ENCODE measurements around the gene YARS2.
"Not testable (repeated sequence)": the region's sequence is repeated elsewhere in the genome, so short reads cannot be mapped to it uniquely, and the experiment has no call there.

YARS2 gene

GRCh38 chr12:32708926-32709325, 46.8 kb downstream of the YARS2 start:
- H3K4me3 ChIP-seq (ENCODE audit: low read depth, low read length) = no peak overlapping the region
- no peaks in the 10 kb centered on the region for H3K4me1 ChIP-seq (ENCODE audit: control insufficient read depth, insufficient read depth, low read length)
- no peak overlapping the region for H3K9ac ChIP-seq (ENCODE audit: low read depth, low read length)
- no peaks in the 10 kb centered on the region for H3K9me3 ChIP-seq (ENCODE audit: control insufficient read depth, insufficient read depth, low read length)
- no peak overlapping the region for H3K27ac ChIP-seq (ENCODE audit: low read depth, low read length)
- H3K36me3 ChIP-seq (ENCODE audit: control insufficient read depth, insufficient read depth, low read length) = peaks cover 73% of the 10 kb centered on the region
- no peaks in the 10 kb centered on the region for H3K27me3 ChIP-seq (ENCODE audit: control insufficient read depth, insufficient read depth, low read length)

DNA sequence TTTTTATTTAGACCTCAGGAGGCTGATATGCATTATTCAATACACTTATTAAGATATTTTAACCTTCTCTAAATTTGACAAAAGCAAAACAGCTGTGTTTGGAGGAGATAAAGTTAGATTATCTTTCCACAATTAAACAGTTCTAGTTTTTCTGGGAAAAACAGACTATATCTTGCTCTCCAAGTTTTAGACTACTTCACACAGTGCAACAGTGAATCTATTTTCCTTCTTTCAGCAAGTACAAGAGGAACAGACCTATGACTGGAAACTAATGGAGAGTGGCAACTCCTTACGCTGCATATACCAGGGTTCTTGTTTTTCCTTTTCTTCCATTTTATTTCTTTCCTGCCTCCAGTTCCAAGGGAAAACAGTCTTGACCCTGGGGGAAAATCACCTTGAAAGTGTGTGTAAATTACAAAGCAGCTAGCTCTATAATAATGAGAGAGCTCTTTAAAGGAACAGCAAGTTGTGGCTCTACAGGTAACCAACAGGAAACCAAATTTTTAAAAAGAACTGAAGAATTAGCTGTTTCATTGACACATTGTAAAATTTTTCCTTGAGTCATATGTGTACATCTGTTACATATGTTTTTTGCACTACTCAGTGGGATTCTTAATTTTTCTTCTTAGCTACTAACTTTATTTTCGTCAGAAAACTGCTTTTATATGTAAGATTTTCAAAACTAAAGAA, 49.2 kb downstream of the YARS2 start:
- Histone ChIP-seq H3K4me3 (ENCODE audit: low read depth, low read length) (no peak overlapping the region), H3K4me1 (ENCODE audit: control insufficient read depth, insufficient read depth, low read length) (no peaks in the 10 kb centered on the region), H3K36me3 (ENCODE audit: control insufficient read depth, insufficient read depth, low read length) (peaks cover 64% of the 10 kb centered on the region), H3K9me3 (ENCODE audit: control insufficient read depth, insufficient read depth, low read length) (no peaks in the 10 kb centered on the region), H3K9ac (ENCODE audit: low read depth, low read length) (no peak overlapping the region), H3K27me3 (ENCODE audit: control insufficient read depth, insufficient read depth, low read length) (no peaks in the 10 kb centered on the region), H3K27ac (ENCODE audit: low read depth, low read length) (no peak overlapping the region)

GRCh38 chr12:32705783-32706182, 49.9 kb downstream of the YARS2 start:
- no peak overlapping the region for H3K27ac ChIP-seq (ENCODE audit: low read depth, low read length)
- H3K4me3 ChIP-seq (ENCODE audit: low read depth, low read length) = no peak overlapping the region
- H3K9me3 ChIP-seq (ENCODE audit: control insufficient read depth, insufficient read depth, low read length) = no peaks in the 10 kb centered on the region
- no peaks in the 10 kb centered on the region for H3K27me3 ChIP-seq (ENCODE audit: control insufficient read depth, insufficient read depth, low read length)
- H3K36me3 ChIP-seq (ENCODE audit: control insufficient read depth, insufficient read depth, low read length) = peaks cover 60% of the 10 kb centered on the region
- H3K9ac ChIP-seq (ENCODE audit: low read depth, low read length) = no peak overlapping the region
- no peaks in the 10 kb centered on the region for H3K4me1 ChIP-seq (ENCODE audit: control insufficient read depth, insufficient read depth, low read length)

DNA sequence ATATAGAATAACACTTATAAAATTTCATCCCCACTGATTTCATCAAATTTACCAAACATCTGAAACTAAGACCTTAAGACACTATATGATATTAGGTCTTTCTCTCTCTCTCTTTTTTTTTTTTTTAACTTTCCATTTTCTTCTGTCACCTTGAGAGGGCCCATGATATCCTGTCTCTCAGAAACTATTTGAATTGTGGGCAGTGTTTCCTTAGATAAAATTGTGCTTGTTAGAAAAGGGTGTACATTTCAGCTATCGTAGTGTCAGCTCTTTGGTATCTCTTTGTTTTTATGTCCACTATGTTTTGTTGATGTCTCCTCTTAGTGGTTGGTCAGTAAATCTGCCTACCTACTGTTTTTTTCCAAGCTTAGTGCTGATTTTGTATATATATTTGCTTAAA, 52.8 kb downstream of the YARS2 start:
- H3K27ac ChIP-seq (ENCODE audit: low read depth, low read length) = no peak overlapping the region
- peaks cover 35% of the 10 kb centered on the region for H3K36me3 ChIP-seq (ENCODE audit: control insufficient read depth, insufficient read depth, low read length)
- H3K9me3 ChIP-seq (ENCODE audit: control insufficient read depth, insufficient read depth, low read length) = no peaks in the 10 kb centered on the region
- peaks cover 3% of the 10 kb centered on the region; the same call in 1 of the 2 replicates for H3K4me1 ChIP-seq (ENCODE audit: control insufficient read depth, insufficient read depth, low read length)
- H3K4me3 ChIP-seq (ENCODE audit: low read depth, low read length) = no peak overlapping the region
- H3K27me3 ChIP-seq (ENCODE audit: control insufficient read depth, insufficient read depth, low read length) = no peaks in the 10 kb centered on the region
- no peak overlapping the region for H3K9ac ChIP-seq (ENCODE audit: low read depth, low read length)

DNA sequence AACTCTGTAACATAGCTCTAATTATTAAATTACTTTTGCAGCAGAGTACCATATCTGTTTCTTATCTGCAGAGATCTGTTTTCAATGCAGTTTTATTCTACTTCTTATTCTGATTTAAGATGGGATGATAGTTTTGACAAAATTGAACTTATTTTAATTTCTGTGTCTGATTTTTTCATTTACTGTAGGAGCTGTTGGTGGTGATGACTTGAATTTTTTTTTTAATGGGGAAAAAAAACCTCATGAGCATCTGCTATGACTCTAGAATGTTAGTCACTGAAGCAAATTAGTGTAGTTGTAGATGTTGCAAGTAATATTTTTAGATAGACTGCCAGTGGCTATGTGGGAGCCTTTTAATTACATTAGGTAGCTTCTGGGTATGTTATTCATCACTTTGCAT, 53.2 kb downstream of the YARS2 start:
- H3K9ac ChIP-seq (ENCODE audit: low read depth, low read length) = no peak overlapping the region
- peaks cover 35% of the 10 kb centered on the region for H3K36me3 ChIP-seq (ENCODE audit: control insufficient read depth, insufficient read depth, low read length)
- no peak overlapping the region for H3K4me3 ChIP-seq (ENCODE audit: low read depth, low read length)
- H3K9me3 ChIP-seq (ENCODE audit: control insufficient read depth, insufficient read depth, low read length) = no peaks in the 10 kb centered on the region
- H3K27me3 ChIP-seq (ENCODE audit: control insufficient read depth, insufficient read depth, low read length) = no peaks in the 10 kb centered on the region
- H3K4me1 ChIP-seq (ENCODE audit: control insufficient read depth, insufficient read depth, low read length) = peaks cover 7% of the 10 kb centered on the region; the same call in 1 of the 2 replicates
- H3K27ac ChIP-seq (ENCODE audit: low read depth, low read length) = no peak overlapping the region

DNA sequence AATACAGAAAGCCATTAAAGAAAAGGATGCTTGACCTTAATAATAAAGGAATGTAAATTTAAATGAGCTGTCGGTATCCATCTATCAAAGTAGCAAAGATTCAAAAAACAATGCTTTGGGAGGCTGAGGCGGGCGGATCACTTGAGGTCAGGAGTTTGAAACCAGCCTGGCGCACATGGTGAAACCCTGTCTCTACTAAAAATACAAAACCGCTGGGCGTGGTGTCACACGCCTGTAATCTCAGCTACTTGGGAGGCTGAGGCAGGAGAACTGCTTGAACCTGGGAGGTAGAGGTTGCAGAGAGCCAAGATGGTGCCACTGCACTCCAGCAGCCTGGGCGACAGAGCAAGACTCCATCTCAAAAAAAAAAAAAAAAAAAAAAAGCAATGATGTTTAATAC, 56.3 kb downstream of the YARS2 start:
- H3K4me1 ChIP-seq (ENCODE audit: control insufficient read depth, insufficient read depth, low read length); H3K9me3 ChIP-seq (ENCODE audit: control insufficient read depth, insufficient read depth, low read length); H3K9ac ChIP-seq (ENCODE audit: low read depth, low read length); H3K27ac ChIP-seq (ENCODE audit: low read depth, low read length); H3K4me3 ChIP-seq (ENCODE audit: low read depth, low read length); H3K27me3 ChIP-seq (ENCODE audit: control insufficient read depth, insufficient read depth, low read length): not testable (repeated sequence)
- H3K36me3 ChIP-seq (ENCODE audit: control insufficient read depth, insufficient read depth, low read length) = peaks cover 17% of the 10 kb centered on the region

- H3K27ac ChIP-seq (ENCODE audit: low read depth, low read length) = no peak overlapping the region
- H3K27me3 ChIP-seq (ENCODE audit: control insufficient read depth, insufficient read depth, low read length) = no peaks in the 10 kb centered on the region
- no peak overlapping the region for H3K9ac ChIP-seq (ENCODE audit: low read depth, low read length)
- peaks cover 14% of the 10 kb centered on the region for H3K36me3 ChIP-seq (ENCODE audit: control insufficient read depth, insufficient read depth, low read length)
- no peaks in the 10 kb centered on the region for H3K9me3 ChIP-seq (ENCODE audit: control insufficient read depth, insufficient read depth, low read length)
- H3K4me3 ChIP-seq (ENCODE audit: low read depth, low read length) = no peak overlapping the region
- H3K4me1 ChIP-seq (ENCODE audit: control insufficient read depth, insufficient read depth, low read length) = peaks cover 7% of the 10 kb centered on the region; the same call in 1 of the 2 replicates
Measured at GRCh38 chr12:32698285-32698684, 57.4 kb downstream of the YARS2 start.

- Histone ChIP-seq H3K36me3 (ENCODE audit: control insufficient read depth, insufficient read depth, low read length) (peaks cover 7% of the 10 kb centered on the region), H3K27ac (ENCODE audit: low read depth, low read length) (no peak overlapping the region), H3K4me1 (ENCODE audit: control insufficient read depth, insufficient read depth, low read length) (peaks cover 8% of the 10 kb centered on the region; the same call in 1 of the 2 replicates), H3K27me3 (ENCODE audit: control insufficient read depth, insufficient read depth, low read length) (no peaks in the 10 kb centered on the region), H3K4me3 (ENCODE audit: low read depth, low read length) (no peak overlapping the region), H3K9me3 (ENCODE audit: control insufficient read depth, insufficient read depth, low read length) (no peaks in the 10 kb centered on the region), H3K9ac (ENCODE audit: low read depth, low read length) (no peak overlapping the region)
Measured at GRCh38 chr12:32697445-32697844, 58.3 kb downstream of the YARS2 start.
